SU-DHL-6 (cell line): ENCODE data around the gene BCL2L14.

Experiments
- CTCF ChIP-seq: fragments of 200-600 bp; sonication (generic); IDR thresholded peaks from one replicate; pipeline ENCODE4 v1.5.1; 2017; ENCODE audit warnings: antibody characterized with exemption, mild to moderate bottlenecking, low read length, moderate library complexity; ENCODE audit not compliant: insufficient read depth, poor library complexity, severe bottlenecking
- EZH2phosphoT487 ChIP-seq: fragments of 200-600 bp; sonication (generic), shearing (Covaris generic); conservative IDR thresholded peaks from 2 replicates; pipeline ENCODE4 v1.6.1; 2018; ENCODE audit warnings: mild to moderate bottlenecking, antibody characterized with exemption, low read length, moderate library complexity, mixed read lengths

GRCh38 chr12:12123036-12123604, 52.4 kb downstream of the BCL2L14 start:
- TF ChIP-seq CTCF (no peak), EZH2phosphoT487 (no peak)
